Gastrocnemius medialis (tissue), 4 donors: ENCODE measurements around the gene ENTREP1. TPM values are rescaled to one million over a fixed set of nuclear protein-coding genes. Genes with fewer than 3 reads are reported as not detected.

Experiments used
- ATAC-seq, 2 donors: fragments of 150-250 bp; one replicate each; pipeline ENCODE4 v1.9.1; 2016
- DNase-seq, 2 donors: peaks; one replicate each; pipeline ENCODE4 v3.0.0-alpha.2; 2019
- H3K27ac ChIP-seq, 4 donors: fragments of 200-600 bp; sonication (generic); 1 replicate in 1 of 4; 2 replicates in 3 of 4; pipeline ENCODE4 v1.5.1; 2016 to 2018; ENCODE audit warnings: mild to moderate bottlenecking in 2 of 4, moderate library complexity in 1 of 4
- H3K27me3 ChIP-seq, 3 donors: fragments of 200-600 bp; sonication (generic) in 2 of 3; 1 replicate in 1 of 3; 2 replicates in 2 of 3; pipeline versions ENCODE4 v1.5.1 to v1.6.0; 2016 to 2019; ENCODE audit warnings: mild to moderate bottlenecking in 1 of 3, moderate library complexity in 1 of 3
- H3K36me3 ChIP-seq, 2 donors: fragments of 200-600 bp; sonication (generic) in 1 of 2; one replicate each; pipeline ENCODE4 v1.5.1; 2017 to 2018
- H3K4me1 ChIP-seq, 2 donors: fragments of 200-600 bp; sonication (generic) in 1 of 2; one replicate each; pipeline ENCODE4 v1.5.1; 2016 to 2017; ENCODE audit warnings: mild to moderate bottlenecking in 2 of 2
- H3K4me3 ChIP-seq, 4 donors: fragments of 200-600 bp; sonication (generic) in 3 of 4; 1 replicate in 1 of 4; 2 replicates in 3 of 4; pipeline ENCODE4 v1.5.1; 2016 to 2019; ENCODE audit warnings: mild to moderate bottlenecking in 2 of 4
- H3K9me3 ChIP-seq, 3 donors: fragments of 200-600 bp; sonication (generic) in 2 of 3; 1 replicate in 1 of 3; 2 replicates in 2 of 3; pipeline ENCODE4 v1.5.1; 2016 to 2019
- POLR2A ChIP-seq, 2 donors: fragments of 450-650 bp; IDR thresholded peaks; one replicate each; pipeline ENCODE4 v1.6.1; 2017; ENCODE audit warnings: antibody characterized with exemption in 2 of 2, mild to moderate bottlenecking in 2 of 2, moderate library complexity in 2 of 2
- in situ Hi-C, 4 donors: fragments of 200-750 bp; cut with MboI; loops; one replicate each; pipeline versions ENCODE4 v1.15.0 to v1.8.0; 2017; ENCODE audit warnings: low sequenced_read_pairs in 4 of 4
- intact Hi-C: fragments of 100-400 bp; cut with DNase I; formaldehyde crosslinking; loops from one replicate; pipeline ENCODE4 v1.15.1; 2023; ENCODE audit warnings: low total_unique reads
- total RNA-seq, 4 donors: library from RNA; depleted of rRNA; stranded (reverse); fragments of >200 nt; gene quantifications; one replicate each; pipeline versions ENCODE4 v1.1.0 to v1.2.3, GENCODE V29; 2016
- TF ChIP-seq, protein P1 (sequence below), 5 experiments: fragments of 450-650 bp in 3 of 5; fragments of 200-600 bp in 2 of 5; sonication (generic) in 2 of 5; IDR thresholded peaks in 4 of 5; conservative IDR thresholded peaks in 1 of 5; 1 replicate in 4 of 5; 2 replicates in 1 of 5; pipeline ENCODE4 v1.5.1; 2016 to 2019; ENCODE audit warnings: antibody characterized with exemption in 5 of 5, mild to moderate bottlenecking in 3 of 5, moderate library complexity in 3 of 5

The ENTREP1 gene
- total RNA-seq, 4 donors from 2014 or later = 10.8 to 26.8 (median 17.1) TPM

DNA sequence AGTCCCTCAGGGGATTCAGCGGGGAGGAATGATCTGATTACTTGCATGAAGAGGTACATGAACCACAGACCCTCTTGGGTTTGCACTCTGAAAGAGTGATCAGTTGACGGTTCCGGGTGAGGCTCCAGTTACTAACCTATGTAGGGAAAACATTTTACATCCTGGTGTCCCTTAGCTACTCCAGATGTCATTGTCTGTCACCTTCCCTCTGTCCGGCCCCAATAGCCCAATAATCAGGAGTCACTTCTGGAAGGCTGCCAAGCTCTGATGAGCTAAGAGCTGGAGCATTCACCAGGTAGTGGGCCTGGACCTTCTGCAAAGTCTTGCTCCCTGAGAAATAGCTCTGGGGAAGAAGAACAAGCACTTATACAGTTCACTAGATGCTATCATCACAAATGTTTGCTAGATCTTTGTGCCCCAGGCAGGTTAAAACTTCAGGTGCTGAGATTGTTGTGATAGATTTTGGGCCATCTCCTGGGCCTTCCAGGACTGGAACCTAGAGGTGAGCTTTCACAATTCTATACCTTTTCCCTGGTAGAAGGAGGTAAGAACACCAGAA, 64.5 kb downstream of the ENTREP1 start:
- in situ Hi-C loops = loop anchor here in 2 of 4 donors (10.0 to 25.0 kb wide), 2 partner anchors 65 to 1223 kb away; partner anchors contain the start of gene ENTREP1 (in 1 of the 2)
- Histone ChIP-seq H3K4me3 (no peak overlapping the region), H3K4me1 (peaks cover 33 to 40% of the 10 kb centered on the region in 2 donors), H3K27ac (peak overlapping the region; percentile 40 to 97 (median 91)), H3K9me3 (no peaks in the 10 kb centered on the region), H3K36me3 (peaks cover 0 to 27% of the 10 kb centered on the region in 2 donors), H3K27me3 (no peaks in the 10 kb centered on the region)
- no peak for ATAC-seq
- no peak for DNase-seq
- TF ChIP-seq, protein P1, sequence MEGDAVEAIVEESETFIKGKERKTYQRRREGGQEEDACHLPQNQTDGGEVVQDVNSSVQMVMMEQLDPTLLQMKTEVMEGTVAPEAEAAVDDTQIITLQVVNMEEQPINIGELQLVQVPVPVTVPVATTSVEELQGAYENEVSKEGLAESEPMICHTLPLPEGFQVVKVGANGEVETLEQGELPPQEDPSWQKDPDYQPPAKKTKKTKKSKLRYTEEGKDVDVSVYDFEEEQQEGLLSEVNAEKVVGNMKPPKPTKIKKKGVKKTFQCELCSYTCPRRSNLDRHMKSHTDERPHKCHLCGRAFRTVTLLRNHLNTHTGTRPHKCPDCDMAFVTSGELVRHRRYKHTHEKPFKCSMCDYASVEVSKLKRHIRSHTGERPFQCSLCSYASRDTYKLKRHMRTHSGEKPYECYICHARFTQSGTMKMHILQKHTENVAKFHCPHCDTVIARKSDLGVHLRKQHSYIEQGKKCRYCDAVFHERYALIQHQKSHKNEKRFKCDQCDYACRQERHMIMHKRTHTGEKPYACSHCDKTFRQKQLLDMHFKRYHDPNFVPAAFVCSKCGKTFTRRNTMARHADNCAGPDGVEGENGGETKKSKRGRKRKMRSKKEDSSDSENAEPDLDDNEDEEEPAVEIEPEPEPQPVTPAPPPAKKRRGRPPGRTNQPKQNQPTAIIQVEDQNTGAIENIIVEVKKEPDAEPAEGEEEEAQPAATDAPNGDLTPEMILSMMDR (IDR thresholded peaks at IDR 0.05 in 4 of 5, conservative IDR thresholded peaks at IDR 0.05 in 1 of 5) = no peak
- TF ChIP-seq POLR2A (IDR thresholded peaks at IDR 0.05) = no peak
- intact Hi-C loops = loop anchor here (10.0 kb wide), 2 partner anchors 1095 to 1225 kb away; no protein-coding TSS in a partner anchor

DNA sequence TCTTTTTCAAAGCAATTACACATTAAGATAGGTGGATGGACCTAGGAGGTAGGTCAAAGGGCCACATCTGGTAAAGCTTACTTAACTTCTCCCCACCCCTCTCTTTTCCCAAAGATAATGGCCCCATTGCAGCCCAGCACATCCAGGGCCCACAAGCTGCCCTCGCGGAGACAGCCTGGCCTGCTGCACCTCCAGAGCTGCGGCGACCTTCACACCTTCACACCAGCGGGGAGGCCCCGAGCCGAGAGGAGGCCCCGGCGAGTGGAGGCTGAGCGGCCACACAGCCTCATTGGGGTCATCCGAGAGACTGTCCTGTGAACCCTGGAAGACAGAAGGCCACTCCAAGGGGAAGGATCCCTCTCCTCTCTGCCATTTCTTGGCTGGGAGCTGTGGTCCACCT, 66.5 kb downstream of the ENTREP1 start:
- no peaks in the 10 kb centered on the region for H3K27me3 ChIP-seq
- ATAC-seq (no peak), DNase-seq (no peak)
- intact Hi-C loops = loop anchor here (10.0 kb wide), 1 partner anchor 117 kb away; no protein-coding TSS in a partner anchor
- H3K36me3 ChIP-seq = peaks cover 0 to 19% of the 10 kb centered on the region in 2 donors
- peak overlapping the region; percentile 80 to 97 (median 88) for H3K27ac ChIP-seq
- peaks cover 25 to 36% of the 10 kb centered on the region in 2 donors for H3K4me1 ChIP-seq
- H3K9me3 ChIP-seq = no peaks in the 10 kb centered on the region
- no peak overlapping the region for H3K4me3 ChIP-seq
- TF ChIP-seq POLR2A (IDR thresholded peaks at IDR 0.05) = no peak
- TF ChIP-seq, protein P1 (IDR thresholded peaks at IDR 0.05 in 4 of 5, conservative IDR thresholded peaks at IDR 0.05 in 1 of 5) = no peak
- in situ Hi-C loops = loop anchor here in 3 of 4 donors (10.0 to 25.0 kb wide), 3 partner anchors 57 to 1221 kb away; partner anchors contain the start of gene ENTREP1 (in 1 of the 3)

DNA sequence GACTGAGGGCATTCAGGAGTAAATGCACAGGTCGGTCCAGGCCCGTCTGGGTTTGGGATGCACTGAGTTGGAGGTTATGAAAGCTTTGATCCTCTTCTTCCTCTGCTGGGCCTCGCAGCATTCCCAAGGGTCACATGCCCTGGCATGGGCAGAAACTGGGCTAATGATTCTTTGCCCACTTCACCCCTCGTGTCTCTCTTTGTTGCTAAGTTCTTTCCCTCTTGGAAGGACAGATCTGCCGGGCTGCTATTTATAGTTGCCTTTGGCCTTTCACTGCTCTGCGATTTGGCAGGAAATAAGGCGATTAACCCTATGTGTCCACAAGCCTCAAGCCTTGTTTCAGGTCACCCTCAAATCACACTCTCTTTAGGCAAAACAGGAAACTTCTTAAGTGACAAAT, 66.9 kb downstream of the ENTREP1 start:
- Histone ChIP-seq H3K4me3 (no peak overlapping the region), H3K4me1 (peaks cover 21 to 36% of the 10 kb centered on the region in 2 donors), H3K27ac (peak overlapping the region; percentile 80 to 97 (median 88)), H3K36me3 (peaks cover 0 to 18% of the 10 kb centered on the region in 2 donors), H3K27me3 (no peaks in the 10 kb centered on the region), H3K9me3 (no peaks in the 10 kb centered on the region)
- DNase-seq (peak; percentile 59 to 68), ATAC-seq (peak; percentile 81 to 84)
- intact Hi-C loops (loop anchor here (10.0 kb wide), 1 partner anchor 117 kb away; no protein-coding TSS in a partner anchor), in situ Hi-C loops (loop anchor here in 3 of 4 donors (10.0 to 25.0 kb wide), 3 partner anchors 57 to 1220 kb away; partner anchors contain the start of gene ENTREP1 (in 1 of the 3))
- no peak for TF ChIP-seq POLR2A (IDR thresholded peaks at IDR 0.05)
- TF ChIP-seq, protein P1 (IDR thresholded peaks at IDR 0.05 in 4 of 5, conservative IDR thresholded peaks at IDR 0.05 in 1 of 5) = no peak

DNA sequence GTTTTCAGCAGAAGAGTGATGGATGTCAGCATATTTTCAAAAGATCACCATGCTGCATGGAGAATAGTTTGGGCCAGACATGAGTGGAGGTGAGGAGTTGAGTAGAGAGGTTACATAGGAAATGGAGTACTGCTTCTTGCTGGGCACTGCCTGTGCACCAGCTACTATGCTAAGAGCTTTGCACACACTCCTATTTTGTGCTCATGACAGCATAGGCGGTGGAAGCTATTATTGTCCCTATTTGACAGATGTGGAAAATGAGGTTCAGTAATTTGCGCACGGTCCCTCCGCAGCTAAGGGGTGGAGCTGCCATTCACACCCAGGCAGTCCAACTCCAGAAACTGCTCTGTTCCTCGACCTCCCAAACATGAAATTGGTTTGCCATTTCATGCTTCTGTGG, 67.8 kb downstream of the ENTREP1 start:
- H3K27ac ChIP-seq = peak overlapping the region; percentile 80 to 97 (median 88)
- no peak overlapping the region for H3K4me3 ChIP-seq
- H3K27me3 ChIP-seq = no peaks in the 10 kb centered on the region
- H3K36me3 ChIP-seq = peaks cover 0 to 10% of the 10 kb centered on the region in 2 donors
- TF ChIP-seq, protein P1 (IDR thresholded peaks at IDR 0.05 in 4 of 5, conservative IDR thresholded peaks at IDR 0.05 in 1 of 5) = no peak
- TF ChIP-seq POLR2A (IDR thresholded peaks at IDR 0.05) = no peak
- peaks cover 19 to 43% of the 10 kb centered on the region in 2 donors for H3K4me1 ChIP-seq
- in situ Hi-C loops (loop anchor here in 3 of 4 donors (10.0 to 25.0 kb wide), 3 partner anchors 58 to 1219 kb away; partner anchors contain the start of gene ENTREP1 (in 1 of the 3)), intact Hi-C loops (loop anchor here (10.0 kb wide), 1 partner anchor 118 kb away; no protein-coding TSS in a partner anchor)
- ATAC-seq (peak in 1 of 2 donors; percentile 4), DNase-seq (peak in 1 of 2 donors; percentile 24)
- no peaks in the 10 kb centered on the region for H3K9me3 ChIP-seq
